Panc1 (cell line): ENCODE results near the gene MAD1L1.

ENCODE experiments used
- POLR2AphosphoS5 ChIP-seq: IDR thresholded peaks from 2 replicates; pipeline ENCODE4 v1.6.1; 2012; ENCODE audit warnings: mild to moderate bottlenecking, low read depth, low read length, moderate library complexity
- TCF7L2 ChIP-seq: IDR thresholded peaks from 2 replicates; pipeline ENCODE4 v1.6.1; 2011; ENCODE audit warnings: mild to moderate bottlenecking, low read depth, low read length, inconsistent platforms
- TF ChIP-seq, protein P1 (sequence below): fragments of 450-650 bp; IDR thresholded peaks from 2 replicates; pipeline ENCODE4 v1.5.1; 2017; ENCODE audit warnings: mild to moderate bottlenecking
- TF ChIP-seq, protein P2 (sequence below), 2 experiments: IDR thresholded peaks; 2 replicates each; pipeline ENCODE4 v1.6.1; 2011 to 2012; ENCODE audit warnings: low read depth in 2 of 2, control low read depth in 1 of 2, low read length in 1 of 2, mild to moderate bottlenecking in 1 of 2, moderate library complexity in 1 of 2; ENCODE audit not compliant: insufficient read depth in 1 of 2

- TF ChIP-seq, protein P1, sequence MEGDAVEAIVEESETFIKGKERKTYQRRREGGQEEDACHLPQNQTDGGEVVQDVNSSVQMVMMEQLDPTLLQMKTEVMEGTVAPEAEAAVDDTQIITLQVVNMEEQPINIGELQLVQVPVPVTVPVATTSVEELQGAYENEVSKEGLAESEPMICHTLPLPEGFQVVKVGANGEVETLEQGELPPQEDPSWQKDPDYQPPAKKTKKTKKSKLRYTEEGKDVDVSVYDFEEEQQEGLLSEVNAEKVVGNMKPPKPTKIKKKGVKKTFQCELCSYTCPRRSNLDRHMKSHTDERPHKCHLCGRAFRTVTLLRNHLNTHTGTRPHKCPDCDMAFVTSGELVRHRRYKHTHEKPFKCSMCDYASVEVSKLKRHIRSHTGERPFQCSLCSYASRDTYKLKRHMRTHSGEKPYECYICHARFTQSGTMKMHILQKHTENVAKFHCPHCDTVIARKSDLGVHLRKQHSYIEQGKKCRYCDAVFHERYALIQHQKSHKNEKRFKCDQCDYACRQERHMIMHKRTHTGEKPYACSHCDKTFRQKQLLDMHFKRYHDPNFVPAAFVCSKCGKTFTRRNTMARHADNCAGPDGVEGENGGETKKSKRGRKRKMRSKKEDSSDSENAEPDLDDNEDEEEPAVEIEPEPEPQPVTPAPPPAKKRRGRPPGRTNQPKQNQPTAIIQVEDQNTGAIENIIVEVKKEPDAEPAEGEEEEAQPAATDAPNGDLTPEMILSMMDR = no peak
- TF ChIP-seq, protein P2, sequence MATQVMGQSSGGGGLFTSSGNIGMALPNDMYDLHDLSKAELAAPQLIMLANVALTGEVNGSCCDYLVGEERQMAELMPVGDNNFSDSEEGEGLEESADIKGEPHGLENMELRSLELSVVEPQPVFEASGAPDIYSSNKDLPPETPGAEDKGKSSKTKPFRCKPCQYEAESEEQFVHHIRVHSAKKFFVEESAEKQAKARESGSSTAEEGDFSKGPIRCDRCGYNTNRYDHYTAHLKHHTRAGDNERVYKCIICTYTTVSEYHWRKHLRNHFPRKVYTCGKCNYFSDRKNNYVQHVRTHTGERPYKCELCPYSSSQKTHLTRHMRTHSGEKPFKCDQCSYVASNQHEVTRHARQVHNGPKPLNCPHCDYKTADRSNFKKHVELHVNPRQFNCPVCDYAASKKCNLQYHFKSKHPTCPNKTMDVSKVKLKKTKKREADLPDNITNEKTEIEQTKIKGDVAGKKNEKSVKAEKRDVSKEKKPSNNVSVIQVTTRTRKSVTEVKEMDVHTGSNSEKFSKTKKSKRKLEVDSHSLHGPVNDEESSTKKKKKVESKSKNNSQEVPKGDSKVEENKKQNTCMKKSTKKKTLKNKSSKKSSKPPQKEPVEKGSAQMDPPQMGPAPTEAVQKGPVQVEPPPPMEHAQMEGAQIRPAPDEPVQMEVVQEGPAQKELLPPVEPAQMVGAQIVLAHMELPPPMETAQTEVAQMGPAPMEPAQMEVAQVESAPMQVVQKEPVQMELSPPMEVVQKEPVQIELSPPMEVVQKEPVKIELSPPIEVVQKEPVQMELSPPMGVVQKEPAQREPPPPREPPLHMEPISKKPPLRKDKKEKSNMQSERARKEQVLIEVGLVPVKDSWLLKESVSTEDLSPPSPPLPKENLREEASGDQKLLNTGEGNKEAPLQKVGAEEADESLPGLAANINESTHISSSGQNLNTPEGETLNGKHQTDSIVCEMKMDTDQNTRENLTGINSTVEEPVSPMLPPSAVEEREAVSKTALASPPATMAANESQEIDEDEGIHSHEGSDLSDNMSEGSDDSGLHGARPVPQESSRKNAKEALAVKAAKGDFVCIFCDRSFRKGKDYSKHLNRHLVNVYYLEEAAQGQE (IDR thresholded peaks at IDR 0.05; ENCODE audit: insufficient read depth in 1 of 2, low read depth in 2 of 2, low read length in 1 of 2) = no peak
- TF ChIP-seq TCF7L2 (no peak), POLR2AphosphoS5 (no peak)
Observed at GRCh38 chr7:1975179-1975578, 257.6 kb downstream of the MAD1L1 start.
